GM19467 (cell line): Measurements from ENCODE around the gene CMC1.

Experiments
- ATAC-seq: cut with Tn5 transposase; IDR thresholded peaks from one replicate; pipeline ENCODE4 v1.9.1; 2021; ENCODE audit warnings: mild to moderate bottlenecking, moderate library complexity; ENCODE audit not compliant: unreplicated experiment

Gene CMC1

DNA sequence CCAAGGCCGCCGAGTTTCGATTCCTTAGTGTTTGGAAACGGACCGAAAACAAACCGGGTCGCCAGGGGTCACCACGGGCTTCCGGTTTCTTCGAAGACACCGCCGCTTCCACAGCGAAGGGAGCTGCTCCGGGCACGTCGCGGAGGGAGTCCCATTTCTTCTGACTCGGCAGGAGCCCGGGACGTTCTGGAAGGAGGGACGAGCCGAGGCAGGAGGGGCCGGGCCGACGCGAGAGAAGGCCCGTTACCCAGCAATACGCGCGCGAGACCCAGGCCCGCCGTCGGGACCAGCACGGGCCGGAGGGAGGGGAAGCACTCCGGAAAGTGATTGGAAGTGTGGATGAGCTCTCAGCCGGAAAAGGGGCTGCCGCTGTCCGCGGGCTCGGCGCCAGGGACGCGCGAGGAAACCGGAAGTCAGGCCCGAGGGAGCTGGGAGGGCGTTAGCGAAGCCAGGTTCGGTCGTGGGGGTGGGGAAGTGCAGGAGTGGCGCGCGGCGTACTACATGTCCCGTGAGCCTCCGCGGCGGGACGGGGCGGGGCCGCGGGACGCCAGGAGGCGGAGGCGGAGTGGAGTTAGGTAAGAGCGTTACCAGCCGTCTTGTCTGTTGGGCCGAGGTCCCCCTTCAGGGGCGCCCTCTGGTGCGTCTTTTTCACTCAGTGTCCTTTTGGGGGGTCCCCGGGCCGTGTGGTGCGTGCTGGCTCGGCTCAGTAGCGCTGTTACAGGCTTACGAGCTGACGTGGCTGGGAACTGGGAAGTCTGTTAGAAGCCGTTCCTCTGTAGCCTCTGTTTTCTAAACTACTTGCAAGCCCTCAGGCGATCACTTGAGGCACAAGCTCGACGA, 107.4 kb downstream of the CMC1 start, which contains the start of the genes AZI2 and ZCWPW2:
TSS of gene AZI2 (minus strand) at position 196 of the 840 bp plus-strand sequence. CDS start 8,207 bp downstream, outside the sequence.
TSS of gene ZCWPW2 (plus strand) at position 93 of the 840 bp plus-strand sequence. CDS start 64,348 bp downstream, outside the sequence.
- peak; percentile 94 for ATAC-seq

- no peak for ATAC-seq
Observed at GRCh38 chr3:28349469-28350000, 108.1 kb downstream of the CMC1 start.
